Panc1 (cell line): ENCODE results near the gene GABPB1.

Experiments used
- CTCF ChIP-seq: fragments of 450-650 bp; IDR thresholded peaks from 2 replicates; pipeline ENCODE4 v1.5.1; 2017; ENCODE audit warnings: mild to moderate bottlenecking
- POLR2AphosphoS5 ChIP-seq: IDR thresholded peaks from 2 replicates; pipeline ENCODE4 v1.6.1; 2012; ENCODE audit warnings: mild to moderate bottlenecking, low read depth, low read length, moderate library complexity
- REST ChIP-seq, 2 experiments: IDR thresholded peaks; 2 replicates each; pipeline ENCODE4 v1.6.1; 2011 to 2012; ENCODE audit warnings: low read depth in 2 of 2, control low read depth in 1 of 2, low read length in 1 of 2, mild to moderate bottlenecking in 1 of 2, moderate library complexity in 1 of 2; ENCODE audit not compliant: insufficient read depth in 1 of 2

GRCh38 chr15:50257924-50258323, 97.1 kb downstream of the GABPB1 start:
- no peak for TF ChIP-seq CTCF
- TF ChIP-seq REST (IDR thresholded peaks at IDR 0.05; ENCODE audit: insufficient read depth in 1 of 2, low read depth in 2 of 2, low read length in 1 of 2) = no peak
- no peak for TF ChIP-seq POLR2AphosphoS5
